HG03558 (cell line): ENCODE data around the gene ACVR1.
"Not testable (repeated sequence)": the region's sequence is repeated elsewhere in the genome, so short reads cannot be mapped to it uniquely, and the experiment has no call there.

Source experiments
- ATAC-seq: cut with Tn5 transposase; IDR thresholded peaks from one replicate; pipeline ENCODE4 v1.9.1; 2021; ENCODE audit warnings: moderate number of reproducible peaks; ENCODE audit not compliant: unreplicated experiment; ENCODE audit errors: extremely low read depth

The ACVR1 gene

DNA sequence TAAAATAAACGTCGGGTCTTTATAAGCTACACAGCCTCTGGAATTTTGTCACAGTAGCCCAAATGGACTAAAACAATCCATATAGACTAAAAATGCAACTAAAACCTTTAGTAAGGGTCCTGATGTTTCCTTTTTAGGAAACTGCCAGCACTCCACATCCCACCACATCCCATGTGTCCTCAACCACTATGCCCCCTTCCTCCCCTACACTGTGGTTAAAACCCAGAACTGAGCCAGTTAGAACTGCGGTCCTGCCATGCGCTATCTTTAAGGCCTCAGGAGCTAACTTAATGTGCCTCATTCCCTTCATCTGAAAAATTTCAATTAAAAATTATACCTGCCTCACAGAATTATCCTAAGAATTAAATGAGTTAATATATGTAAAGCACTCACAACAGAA, 41.1 kb downstream of the ACVR1 start:
- no peak for ATAC-seq

DNA sequence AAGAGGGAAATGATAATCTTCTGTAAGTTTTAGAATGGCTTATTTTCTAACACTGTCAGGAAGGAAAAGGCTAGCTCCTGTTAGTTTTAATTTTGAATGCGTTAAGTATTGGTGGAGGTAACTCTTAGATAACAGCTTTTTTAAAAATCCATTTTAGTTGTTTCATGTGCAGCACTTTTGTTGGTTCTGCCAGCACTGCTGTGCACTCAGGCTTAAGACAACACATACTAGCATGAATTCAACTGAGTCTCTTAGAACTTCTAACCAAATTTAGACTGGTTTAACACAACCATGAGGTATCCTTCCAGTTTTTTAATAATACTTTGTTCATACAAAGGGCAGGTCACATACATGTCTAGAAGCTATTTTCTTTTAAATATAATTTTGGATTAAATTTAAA, 42.4 kb downstream of the ACVR1 start:
- ATAC-seq, result no peak

DNA sequence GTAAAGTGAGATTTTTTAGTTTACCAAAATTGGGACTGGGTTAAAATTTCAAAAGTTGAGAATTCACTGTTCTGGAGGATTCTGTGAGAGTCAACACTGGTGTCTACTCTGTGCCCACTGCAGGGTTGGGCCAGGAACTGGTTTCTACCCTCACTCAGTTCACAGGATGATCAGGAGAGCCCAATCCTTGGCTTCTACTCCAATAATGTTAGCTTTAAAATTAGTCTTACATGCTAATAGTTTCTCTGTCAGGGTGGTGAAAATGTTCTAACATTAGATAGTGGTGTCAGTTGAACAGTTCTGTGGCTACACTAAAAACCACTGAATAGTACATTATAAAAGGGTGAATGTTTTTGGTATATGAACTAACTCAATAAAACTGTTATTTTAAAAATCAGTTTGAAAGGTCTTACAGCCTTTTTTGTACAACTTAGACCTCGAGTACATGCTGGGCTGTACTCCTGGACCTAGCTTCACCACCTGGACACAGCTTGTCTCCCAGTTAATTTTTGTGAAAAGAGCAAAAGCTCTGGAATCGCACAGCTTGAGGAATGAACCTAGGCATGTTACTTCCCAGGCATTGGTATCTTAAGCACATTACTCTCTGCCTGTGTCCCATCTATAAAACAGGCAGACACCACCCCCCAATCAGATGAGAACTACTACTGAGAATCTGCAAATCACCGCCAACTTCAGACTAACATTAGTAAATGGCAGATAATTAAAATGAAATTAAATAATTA, 44.4 kb downstream of the ACVR1 start:
- ATAC-seq, result no peak

DNA sequence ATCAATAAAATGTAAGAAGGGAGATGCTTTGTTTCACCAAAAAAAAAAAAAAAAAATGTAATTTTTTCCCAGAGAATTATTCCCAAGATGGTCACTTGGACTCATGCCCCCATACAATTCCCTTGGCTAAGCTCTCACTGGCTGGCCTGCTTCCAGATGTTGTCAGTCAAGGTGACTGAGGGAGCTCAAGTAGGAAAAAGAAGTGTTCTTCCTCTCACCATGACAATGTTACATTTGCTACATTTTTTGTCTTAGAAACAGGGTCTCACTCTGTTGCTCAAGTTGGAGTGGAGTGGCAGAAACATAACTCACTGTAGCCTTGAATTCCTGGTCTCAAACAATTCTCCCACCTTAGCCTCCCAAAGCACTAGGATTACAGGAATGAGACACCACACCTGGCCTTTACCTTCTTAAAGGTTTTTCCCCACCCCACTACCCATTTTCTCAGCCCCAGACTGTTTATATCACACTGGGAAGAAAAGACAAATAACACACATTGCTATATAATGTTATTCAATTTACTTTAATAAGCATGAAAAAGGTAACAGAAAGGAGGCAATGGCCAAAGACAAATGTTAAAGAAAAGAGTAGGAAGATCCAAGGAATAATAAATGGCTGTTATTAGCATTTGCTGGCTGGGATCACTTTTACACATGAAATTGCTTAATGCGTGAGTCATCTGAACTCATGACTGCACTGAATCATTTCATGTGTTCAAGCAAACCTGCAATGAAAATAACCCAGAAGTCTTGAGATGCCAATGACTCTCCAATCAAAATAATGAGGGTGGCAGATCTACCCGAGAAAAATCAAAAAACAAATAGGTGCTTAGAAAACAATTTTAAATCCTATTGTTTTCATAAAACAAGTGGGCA, 45.2 kb downstream of the ACVR1 start:
- no peak for ATAC-seq

DNA sequence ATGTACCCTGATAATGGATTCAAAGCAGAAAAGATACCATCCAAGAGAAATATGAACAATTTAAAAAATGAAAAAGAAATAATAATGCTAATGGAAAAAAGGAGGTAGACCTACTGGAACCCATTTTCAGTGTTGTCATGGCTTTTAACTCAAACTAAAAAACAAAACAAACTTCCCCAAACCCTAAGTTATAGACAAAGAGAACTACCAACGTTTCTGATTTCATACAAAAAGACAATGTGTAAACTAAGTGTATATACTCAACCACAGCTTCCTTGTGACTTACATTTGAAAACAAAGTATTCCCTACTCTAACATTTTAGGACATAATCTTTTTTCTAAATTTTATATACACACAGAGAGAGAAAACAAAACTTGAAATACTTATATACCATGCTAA, 45.9 kb downstream of the ACVR1 start:
- ATAC-seq, result no peak

DNA sequence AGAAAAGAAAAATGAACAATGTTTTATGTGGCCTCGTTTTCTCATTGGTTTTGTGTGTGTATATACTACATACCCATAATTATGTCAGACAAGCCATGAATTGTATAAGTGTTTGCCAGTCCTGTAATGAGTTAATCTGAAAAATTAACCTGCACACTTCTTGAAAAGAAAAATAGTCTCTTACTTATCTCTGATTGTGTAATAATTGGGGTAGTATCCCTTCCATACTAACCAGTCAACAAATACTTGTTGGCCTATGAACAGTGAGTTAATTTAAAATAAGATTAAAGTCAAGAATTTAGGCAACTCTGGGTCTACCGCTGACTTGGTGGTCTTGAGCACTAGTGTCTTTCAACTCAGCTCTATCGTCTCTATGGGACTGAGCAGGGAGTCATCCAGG, 48.8 kb downstream of the ACVR1 start:
- ATAC-seq, result no peak

DNA sequence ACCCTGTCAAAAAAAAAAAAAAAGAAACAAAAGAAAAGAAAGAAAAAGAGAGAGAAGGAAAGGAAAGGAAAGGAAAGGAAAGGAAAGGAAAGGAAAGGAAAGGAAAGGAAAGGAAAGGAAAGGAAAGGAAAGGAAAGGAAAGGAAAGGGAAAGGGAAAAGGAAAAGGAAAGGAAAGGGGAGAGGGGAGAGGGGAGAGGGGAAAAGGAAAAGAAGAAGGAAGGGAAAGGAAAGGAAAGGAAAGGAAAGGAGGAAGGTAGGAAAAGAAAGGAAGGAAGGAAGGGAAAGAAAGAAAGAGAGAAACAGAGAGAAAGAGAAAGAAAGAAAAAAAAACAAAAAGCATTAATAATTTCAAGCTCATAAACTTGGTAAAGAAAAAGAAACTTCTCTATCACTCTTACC, 49.5 kb downstream of the ACVR1 start:
- not testable (repeated sequence) for ATAC-seq

DNA sequence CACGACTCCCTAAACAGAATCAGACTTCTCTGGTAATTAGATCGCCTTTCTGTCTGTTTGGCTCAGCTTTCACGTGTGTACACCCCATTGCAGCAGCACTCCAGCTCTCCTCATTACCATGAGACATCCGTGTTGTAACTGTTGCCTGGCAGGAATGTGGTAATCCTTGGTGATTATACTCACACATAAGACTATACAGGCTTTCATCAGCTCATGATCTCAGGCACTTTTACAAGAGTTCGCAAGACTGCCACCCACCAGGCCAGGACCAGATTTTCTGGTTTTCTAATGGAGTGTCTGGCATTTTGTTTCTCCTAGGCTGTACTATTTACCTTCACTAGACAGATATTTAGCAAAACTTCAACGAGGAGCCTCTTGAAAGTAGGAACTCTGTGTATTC, 50.2 kb downstream of the ACVR1 start:
- ATAC-seq, result no peak

DNA sequence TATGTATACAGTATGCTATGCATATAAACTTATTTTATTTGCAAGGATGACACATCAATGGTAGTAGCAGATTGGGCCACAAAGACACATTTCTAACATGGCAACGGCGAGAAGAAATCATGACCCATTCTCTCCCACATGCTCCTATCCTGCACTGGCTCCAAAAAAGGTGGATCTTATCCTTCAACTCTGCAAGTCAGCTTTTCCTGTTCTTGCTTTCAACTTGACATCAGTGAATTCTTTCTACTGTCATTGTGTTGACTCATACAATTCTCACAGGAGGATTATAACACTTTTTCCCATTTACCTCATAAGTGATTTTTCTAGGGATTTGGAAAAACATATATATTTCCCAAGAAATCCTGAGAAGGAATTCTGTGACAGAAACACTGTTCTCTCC, 53.1 kb downstream of the ACVR1 start:
- no peak for ATAC-seq

DNA sequence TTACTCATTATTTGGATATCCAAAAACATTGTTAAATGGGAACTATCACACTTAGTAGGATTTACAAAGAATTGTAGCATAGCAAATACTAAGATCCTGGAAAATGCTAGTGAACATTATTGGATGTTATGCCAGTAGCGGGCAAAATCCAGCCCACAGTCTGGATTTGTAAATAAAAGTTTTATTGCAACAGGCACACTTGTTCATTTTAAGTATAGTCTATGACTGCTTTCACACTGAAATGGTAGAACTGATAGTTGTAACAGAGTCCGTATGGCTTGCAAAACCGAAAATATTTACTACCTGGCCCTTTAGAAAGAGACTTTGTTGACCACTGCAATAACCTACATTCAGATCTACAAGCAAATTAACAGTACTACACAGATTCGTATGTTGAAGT, 53.6 kb downstream of the ACVR1 start:
- no peak for ATAC-seq

DNA sequence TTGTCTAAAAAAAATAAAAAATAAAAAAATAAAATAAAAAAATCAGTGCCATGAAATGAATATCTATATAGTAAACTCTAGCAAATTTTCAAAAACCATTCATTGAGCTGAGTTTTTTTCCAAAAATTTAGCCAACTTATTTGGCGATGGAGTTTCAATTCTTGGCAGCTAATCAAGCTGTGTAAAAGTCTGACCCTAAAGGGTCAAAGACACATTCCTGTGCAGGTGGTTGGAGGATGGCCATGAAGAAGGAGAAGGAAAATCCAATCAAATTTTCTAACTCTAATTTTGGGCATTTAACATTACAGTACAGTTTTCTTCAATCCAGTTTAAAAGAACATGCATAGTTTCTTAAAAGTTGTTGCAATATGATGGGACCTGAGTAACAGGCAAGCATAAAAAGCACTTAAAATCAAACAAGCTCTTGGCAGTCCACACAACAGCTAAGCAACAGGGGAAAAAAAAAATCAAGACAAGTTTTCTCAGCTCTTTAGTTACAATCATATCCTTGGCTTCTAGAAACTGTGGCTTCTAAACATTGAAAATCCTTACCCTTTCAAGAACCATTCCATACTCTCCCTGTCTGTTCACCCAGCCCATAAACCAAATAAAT, 54.5 kb downstream of the ACVR1 start:
- ATAC-seq, result no peak

DNA sequence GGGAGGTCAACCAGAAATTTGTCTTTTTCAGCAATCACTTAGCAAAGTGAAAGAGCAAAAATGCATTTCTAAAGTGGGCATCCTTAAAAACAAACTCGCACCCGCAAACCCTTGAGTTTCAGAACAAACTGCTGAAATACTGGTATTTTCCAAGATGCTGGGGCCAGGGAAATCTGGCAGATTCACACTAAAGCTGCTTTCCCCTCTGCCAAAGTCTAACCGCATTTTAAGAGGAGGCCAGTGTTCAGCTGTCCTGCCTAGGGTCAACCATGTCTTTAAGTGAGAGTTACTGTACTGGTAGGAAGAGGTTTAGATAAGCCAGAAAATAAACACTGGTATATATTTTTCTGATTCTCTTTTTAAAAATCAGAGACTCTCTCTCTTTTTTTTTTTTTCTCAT, 55.9 kb downstream of the ACVR1 start:
- ATAC-seq, result no peak

DNA sequence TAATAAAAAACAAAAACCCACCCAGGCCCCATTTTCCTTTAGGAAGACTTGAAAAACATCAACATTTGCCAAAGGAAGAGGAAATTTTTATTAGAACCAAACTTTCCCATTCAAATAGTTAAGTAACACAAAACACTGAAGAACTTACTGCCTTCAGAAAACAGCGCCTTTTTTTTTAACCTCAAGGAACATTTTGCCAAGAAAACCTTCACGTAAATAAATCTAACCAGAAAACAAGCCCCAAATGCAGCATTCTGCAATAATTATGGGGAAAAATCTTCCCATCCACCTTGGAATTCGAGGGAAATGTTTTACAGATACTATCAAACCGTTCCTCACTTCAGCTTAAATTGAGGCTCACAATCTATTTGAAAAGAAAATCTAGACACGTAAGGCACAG, 56.4 kb downstream of the ACVR1 start:
- ATAC-seq, result no peak

DNA sequence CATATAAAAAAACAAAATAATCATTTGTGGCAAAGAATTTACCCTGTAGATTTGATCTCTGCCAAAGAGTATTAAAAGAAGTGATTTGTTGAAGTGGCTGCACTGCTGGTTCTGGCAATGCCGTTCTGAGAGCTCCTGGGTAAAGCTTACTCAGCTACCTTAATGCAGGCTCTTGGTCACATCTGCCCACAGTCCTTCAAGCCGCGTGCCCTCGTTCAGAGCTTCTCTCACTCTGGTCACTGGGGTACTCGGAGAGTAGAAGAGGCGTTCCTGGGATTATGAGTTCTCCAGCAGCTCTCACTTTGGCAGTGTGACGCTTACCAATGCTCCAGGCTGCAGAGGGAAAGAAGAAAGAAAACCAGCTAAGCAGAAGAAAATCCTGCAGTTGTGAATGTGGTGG, 57.9 kb downstream of the ACVR1 start:
- no peak for ATAC-seq

DNA sequence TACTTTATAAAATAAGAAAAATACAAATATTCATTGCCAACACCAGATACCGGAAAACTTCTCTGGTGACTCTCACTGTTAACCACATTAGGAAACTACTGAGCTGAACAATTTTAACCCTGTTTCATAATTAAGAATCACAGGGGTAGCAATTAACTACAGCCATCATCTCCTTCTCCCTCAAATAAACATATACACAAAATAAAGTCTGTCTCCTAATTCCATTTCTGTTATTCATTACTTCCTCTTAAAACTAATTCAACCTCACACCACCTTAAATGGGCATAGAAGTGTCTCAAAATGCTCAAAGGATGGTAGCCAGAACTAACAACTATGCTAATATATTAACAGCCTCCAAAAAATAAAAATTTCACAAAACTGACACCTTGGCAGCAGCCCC, 60.7 kb downstream of the ACVR1 start:
- no peak for ATAC-seq

DNA sequence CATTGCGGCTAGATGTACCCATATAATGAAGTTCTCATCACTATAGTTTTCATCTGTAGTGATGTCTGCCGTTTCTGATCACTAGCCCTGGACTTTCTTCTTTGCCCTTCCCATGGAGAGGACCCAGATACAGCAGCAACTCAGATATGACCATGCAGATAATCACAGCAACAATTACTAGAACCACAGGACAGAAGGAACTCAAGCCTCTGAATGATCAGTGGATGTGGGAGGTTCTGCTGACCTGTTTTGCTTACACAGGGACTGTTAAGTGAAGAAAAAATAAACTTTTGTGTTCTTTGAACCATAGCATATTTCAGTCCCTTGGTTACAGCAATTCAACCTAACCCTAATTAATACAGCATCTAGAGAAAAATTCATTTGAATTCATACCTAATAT, 62.7 kb downstream of the ACVR1 start:
- no peak for ATAC-seq

DNA sequence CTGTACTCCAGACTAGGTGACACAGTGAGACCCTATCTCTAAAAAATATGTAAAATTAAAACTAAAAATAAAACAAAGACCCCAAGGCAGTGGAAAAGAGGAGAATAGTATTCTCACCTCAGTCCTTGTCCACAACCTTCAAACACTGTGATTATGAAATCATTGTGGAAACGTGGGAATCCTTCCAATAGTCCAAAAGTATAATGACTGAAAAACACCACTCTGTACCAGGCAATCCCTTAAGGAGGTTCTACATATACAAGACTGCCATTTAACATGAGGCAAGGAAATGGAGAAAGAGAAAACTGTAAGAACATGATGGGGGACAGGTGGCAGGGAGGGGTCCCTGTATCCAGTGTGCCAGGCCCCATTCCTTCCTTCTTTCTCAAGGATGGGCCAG, 66.1 kb downstream of the ACVR1 start:
- no peak for ATAC-seq

DNA sequence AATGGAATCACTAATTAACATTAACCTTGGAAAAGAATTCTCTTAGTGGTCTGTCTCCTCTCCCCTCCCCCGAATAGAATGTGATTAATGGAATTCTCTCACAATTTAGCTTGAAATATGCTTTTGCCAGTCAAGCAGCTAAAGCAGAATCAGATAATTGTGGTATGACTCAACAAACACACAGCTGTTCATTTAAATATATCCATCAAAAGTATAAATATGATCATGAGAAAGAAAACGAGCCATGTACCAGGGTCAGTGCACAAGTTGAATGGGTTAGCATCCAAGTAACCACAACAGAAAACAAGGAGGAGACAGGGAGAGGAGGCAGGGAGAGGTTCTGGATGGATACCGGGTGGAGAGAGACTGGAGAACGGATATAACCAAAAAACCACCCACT, 66.9 kb downstream of the ACVR1 start:
- no peak for ATAC-seq

DNA sequence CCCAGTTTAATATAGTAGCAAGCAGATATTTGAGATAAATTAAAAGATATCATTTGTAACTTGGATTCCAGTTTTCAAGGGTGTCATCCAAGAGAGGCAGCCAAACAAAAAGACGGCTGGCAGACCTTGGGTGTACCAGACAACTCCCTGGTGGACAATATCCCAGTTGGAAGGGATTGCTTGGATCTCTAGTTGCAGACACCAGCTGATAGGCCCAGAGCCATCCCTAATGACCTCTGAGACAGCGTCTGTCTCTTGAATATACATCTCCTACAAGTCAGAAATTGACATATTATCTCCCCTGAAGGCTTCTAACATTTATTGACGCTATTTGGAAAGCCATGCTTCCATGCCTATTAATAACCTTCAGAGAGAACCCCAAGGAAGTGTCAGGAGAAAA, 67.7 kb downstream of the ACVR1 start:
- no peak for ATAC-seq

DNA sequence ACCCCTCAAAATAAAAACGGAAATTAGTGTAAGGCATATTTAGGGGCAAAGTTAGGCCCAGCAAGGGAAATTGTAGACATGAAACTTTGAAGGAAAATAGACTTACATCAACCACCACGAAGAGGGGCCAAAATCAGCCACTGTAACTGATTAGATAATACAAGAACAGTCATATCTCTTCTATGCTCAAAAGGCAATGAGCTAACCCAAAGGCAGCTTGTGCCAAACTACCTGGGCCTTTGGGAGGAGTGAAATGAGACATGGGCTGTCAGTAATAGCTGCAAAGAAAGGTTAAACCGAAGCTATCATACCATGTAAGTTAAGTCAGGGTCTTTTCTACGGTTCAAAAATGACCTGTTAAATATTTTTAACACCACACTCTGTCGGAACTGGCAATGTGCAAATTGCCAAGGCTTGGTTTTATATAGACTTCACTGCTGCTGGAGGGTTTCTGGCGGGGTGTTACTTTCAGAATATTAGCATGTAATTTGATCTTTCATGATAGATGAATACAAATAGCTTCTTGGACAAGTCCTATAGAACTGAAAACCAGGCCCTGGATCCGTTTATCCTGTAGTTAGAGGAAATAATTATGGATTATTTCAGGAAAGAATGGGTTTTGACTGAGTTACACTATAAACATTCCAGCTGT, 69.6 kb downstream of the ACVR1 start:
- ATAC-seq, result no peak

DNA sequence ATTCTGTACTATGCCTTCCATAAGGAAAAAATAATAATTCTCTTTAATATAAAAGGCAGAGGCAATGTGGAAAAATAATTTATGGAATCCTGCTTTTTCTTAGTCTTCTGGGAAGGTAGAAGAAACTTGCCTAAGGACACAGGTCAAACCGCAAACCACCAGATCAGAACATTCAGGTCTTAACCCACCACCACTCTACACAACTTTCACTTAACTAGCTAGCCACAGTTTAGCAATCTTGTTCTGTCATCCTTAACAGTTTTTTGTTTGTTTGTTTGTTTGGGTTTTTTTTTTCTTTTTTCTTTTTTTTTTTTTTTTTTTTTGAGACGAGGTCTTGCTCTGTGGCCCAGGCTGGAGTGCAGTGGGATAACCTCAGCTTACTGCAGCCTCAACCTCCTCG, 70.6 kb downstream of the ACVR1 start:
- ATAC-seq, result no peak
